ENCODE results near the gene WDR18. TPM values are rescaled to one million over a fixed set of nuclear protein-coding genes. Genes with fewer than 3 reads are reported as not detected.

The WDR18 gene
- total RNA-seq, 1 donor from 2014 or later: 38.6 TPM

DNA sequence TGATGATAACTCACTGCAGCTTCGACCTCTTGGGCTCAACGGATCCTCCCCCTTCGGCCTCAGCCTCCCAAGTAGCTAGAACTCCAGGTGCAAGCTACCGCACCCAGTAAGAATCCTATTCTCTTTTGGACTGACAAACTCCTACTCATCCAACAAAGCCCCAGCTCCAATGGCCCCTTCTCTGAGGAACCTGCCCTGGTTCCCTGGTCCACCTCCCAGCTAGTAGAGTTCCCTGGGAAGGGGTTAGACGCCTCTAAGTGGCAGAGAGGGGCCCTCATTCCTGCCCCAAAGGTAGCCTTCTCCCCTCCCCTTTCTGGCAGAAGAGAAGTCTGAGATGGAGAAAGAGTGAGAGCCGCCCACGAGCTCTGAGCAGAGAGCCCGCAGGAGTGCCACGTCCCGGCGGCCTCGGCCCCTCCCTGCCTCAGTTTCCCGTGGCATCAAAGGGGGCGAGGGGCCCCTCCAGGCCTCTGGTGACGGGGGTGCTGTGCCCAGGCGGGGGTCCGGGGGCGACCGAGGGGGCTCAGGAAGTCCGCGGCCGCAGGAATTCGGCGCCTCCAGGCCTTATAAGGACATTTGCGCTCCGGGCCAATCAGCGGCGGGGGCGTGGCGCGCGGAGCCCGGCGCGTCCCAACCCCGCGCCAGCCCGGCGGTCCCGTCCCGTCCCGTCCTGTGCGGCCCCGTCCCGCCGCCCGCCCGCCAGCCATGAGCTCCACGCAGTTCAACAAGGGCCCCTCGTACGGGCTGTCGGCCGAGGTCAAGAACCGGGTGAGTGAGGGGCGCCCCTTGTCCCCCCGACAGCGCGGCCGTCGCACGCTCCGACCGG is 42.0 kb downstream of the WDR18 start, which contains the start of gene CNN2:
TSS of gene CNN2 (plus strand) at position 649 of the 823 bp plus-strand sequence. CDS start at position 703, 54 bp downstream.
- H3K36me3 Mint-ChIP-seq: peaks cover 2% of the 10 kb centered on the region
- DNase-seq (ENCODE audit: low spot score): peak; percentile 94
- Histone ChIP-seq H4K20me1 (ENCODE audit: low read depth) (peaks cover 46% of the 10 kb centered on the region), H2AFZ (replicated peaks) (peak within 1 kb of the TSS; percentile 11), H3K27me3 (no peaks in the 10 kb centered on the region), H3K4me2 (peak within 1 kb of the TSS; percentile 94), H3K79me2 (ENCODE audit: low read depth) (peaks cover 46% of the 10 kb centered on the region), H3K9ac (peak within 1 kb of the TSS; percentile 92), H3K4me1 (no peaks in the 10 kb centered on the region), H3F3A (ENCODE audit: low read depth) (peaks cover 56% of the 10 kb centered on the region), H3K4me3 (peak within 1 kb of the TSS; percentile 92), H3K9me3 (ENCODE audit: low read depth) (no peaks in the 10 kb centered on the region), H3K36me3 (no peaks in the 10 kb centered on the region), H3K27ac (peak within 1 kb of the TSS; percentile 95)
- peaks cover 17% of the 10 kb centered on the region for H3K4me1 Mint-ChIP-seq
- H3K9me3 Mint-ChIP-seq: no peaks in the 10 kb centered on the region
- peaks cover 10% of the 10 kb centered on the region for H3K27me3 Mint-ChIP-seq (ENCODE audit: insufficient read depth, low read depth)
- H3K4me3 Mint-ChIP-seq: peak within 1 kb of the TSS; percentile 96
- no peak for TF ChIP-seq EZH2phosphoT487 (IDR thresholded peaks at IDR 0.05)
- no peak for TF ChIP-seq EZH2 (IDR thresholded peaks at IDR 0.05)
- TF ChIP-seq, protein P1, sequence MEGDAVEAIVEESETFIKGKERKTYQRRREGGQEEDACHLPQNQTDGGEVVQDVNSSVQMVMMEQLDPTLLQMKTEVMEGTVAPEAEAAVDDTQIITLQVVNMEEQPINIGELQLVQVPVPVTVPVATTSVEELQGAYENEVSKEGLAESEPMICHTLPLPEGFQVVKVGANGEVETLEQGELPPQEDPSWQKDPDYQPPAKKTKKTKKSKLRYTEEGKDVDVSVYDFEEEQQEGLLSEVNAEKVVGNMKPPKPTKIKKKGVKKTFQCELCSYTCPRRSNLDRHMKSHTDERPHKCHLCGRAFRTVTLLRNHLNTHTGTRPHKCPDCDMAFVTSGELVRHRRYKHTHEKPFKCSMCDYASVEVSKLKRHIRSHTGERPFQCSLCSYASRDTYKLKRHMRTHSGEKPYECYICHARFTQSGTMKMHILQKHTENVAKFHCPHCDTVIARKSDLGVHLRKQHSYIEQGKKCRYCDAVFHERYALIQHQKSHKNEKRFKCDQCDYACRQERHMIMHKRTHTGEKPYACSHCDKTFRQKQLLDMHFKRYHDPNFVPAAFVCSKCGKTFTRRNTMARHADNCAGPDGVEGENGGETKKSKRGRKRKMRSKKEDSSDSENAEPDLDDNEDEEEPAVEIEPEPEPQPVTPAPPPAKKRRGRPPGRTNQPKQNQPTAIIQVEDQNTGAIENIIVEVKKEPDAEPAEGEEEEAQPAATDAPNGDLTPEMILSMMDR (IDR thresholded peaks at IDR 0.05): no peak
- peak within 1 kb of the TSS; percentile 100 for H3K27ac Mint-ChIP-seq

DNA sequence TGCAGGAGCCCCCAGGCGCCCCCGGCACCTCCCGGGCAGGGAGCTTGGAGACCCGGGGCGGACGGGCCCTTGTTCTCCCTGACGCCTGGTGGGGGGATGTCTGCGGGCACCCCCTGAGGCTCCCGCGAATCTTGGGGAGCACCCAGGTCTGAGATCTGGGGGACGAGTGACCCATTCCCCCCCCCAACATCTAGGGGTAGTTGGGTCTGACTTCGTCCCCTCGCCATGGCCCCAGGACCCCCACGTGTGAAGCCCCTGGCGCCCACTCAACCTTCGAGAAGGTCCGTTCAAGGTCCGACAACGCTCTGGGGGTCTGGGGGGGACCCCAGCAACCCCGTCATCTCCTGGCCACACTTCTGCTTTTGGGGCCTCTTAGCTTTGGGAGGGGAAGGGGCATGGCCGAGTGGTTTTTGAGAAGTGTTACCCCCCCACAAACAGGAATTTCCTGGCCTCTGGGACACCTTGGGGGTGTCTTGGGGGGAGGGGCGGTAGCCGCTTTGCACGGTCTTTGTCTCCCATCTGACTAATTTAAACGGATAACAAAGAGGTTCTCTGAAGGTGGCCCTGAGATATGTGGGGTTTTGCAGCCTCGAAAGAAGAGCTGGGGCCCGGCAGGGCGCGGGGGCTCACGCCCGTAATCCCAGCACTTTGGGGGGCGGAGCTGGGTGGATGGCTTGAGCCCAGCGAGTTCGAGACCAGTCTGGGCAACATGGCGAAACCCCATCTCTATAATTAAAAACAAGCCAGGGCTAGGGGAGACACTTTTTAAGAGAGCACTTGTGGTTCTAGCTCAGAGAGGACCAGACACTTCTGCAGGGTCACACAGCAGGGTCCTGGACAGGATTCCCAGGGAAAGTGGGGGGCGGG is 42.9 kb downstream of the WDR18 start:
- Histone ChIP-seq H2AFZ (replicated peaks) (no peak overlapping the region), H3K4me3 (peak overlapping the region; percentile 92), H3K9me3 (ENCODE audit: low read depth) (no peaks in the 10 kb centered on the region), H3K27ac (peak overlapping the region; percentile 95), H3F3A (ENCODE audit: low read depth) (peaks cover 52% of the 10 kb centered on the region), H3K79me2 (ENCODE audit: low read depth) (peaks cover 51% of the 10 kb centered on the region), H4K20me1 (ENCODE audit: low read depth) (peaks cover 49% of the 10 kb centered on the region), H3K9ac (peak overlapping the region; percentile 92), H3K36me3 (no peaks in the 10 kb centered on the region), H3K4me1 (no peaks in the 10 kb centered on the region), H3K4me2 (peak overlapping the region; percentile 94), H3K27me3 (no peaks in the 10 kb centered on the region)
- Mint-ChIP-seq H3K9me3 (no peaks in the 10 kb centered on the region), H3K27ac (peak overlapping the region; percentile 99), H3K36me3 (peaks cover 3% of the 10 kb centered on the region), H3K4me1 (peaks cover 12% of the 10 kb centered on the region), H3K27me3 (ENCODE audit: insufficient read depth, low read depth) (peaks cover 3% of the 10 kb centered on the region), H3K4me3 (peak overlapping the region; percentile 96)
- DNase-seq (ENCODE audit: low spot score): peak; percentile 81
- TF ChIP-seq, protein P1 (IDR thresholded peaks at IDR 0.05): no peak
- TF ChIP-seq EZH2 (IDR thresholded peaks at IDR 0.05) (no peak), EZH2phosphoT487 (IDR thresholded peaks at IDR 0.05) (no peak)

DNA sequence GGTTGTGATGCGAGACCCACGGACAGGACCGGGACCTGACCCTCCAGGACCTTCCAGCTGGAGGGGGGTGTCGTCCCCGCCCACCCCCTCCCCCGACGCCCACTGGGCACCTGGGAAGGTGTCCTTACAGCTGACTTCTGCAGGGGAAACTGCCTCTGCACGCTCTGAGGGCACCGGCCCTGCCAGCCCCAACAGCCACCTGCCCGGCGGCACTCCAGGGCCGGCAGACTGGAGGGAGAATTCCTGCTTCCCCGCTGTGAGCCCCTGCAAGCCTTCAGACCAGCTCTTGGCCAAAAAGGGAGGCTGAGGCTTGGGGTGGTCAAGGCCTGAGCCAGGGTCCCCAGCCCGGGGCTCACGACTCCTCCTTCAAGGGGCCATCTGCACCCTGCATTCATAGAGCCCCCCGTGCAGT is 43.5 kb downstream of the WDR18 start:
- H4K20me1 ChIP-seq (ENCODE audit: low read depth): peaks cover 56% of the 10 kb centered on the region
- H3K27ac ChIP-seq: peak overlapping the region; percentile 95
- Mint-ChIP-seq H3K9me3 (no peaks in the 10 kb centered on the region), H3K27me3 (ENCODE audit: insufficient read depth, low read depth) (peaks cover 3% of the 10 kb centered on the region), H3K4me3 (peak overlapping the region; percentile 96), H3K27ac (peak overlapping the region; percentile 94), H3K4me1 (peaks cover 12% of the 10 kb centered on the region), H3K36me3 (peaks cover 9% of the 10 kb centered on the region)
- no peaks in the 10 kb centered on the region for H3K9me3 ChIP-seq (ENCODE audit: low read depth)
- no peak overlapping the region for H2AFZ ChIP-seq (replicated peaks)
- no peak for TF ChIP-seq EZH2 (IDR thresholded peaks at IDR 0.05)
- TF ChIP-seq EZH2phosphoT487 (IDR thresholded peaks at IDR 0.05): no peak
- TF ChIP-seq, protein P1 (IDR thresholded peaks at IDR 0.05): no peak
- no peaks in the 10 kb centered on the region for H3K4me1 ChIP-seq
- H3K79me2 ChIP-seq (ENCODE audit: low read depth): peaks cover 51% of the 10 kb centered on the region
- H3K9ac ChIP-seq: peak overlapping the region; percentile 92
- no peaks in the 10 kb centered on the region for H3K36me3 ChIP-seq
- peak overlapping the region; percentile 94 for H3K4me2 ChIP-seq
- peak; percentile 63 for DNase-seq (ENCODE audit: low spot score)
- H3K27me3 ChIP-seq: no peaks in the 10 kb centered on the region
- H3F3A ChIP-seq (ENCODE audit: low read depth): peaks cover 48% of the 10 kb centered on the region
- H3K4me3 ChIP-seq: peak overlapping the region; percentile 92

Data from neural progenitor cell (in vitro differentiated cells).